Esophagus mucosa (tissue), 1 donor: ENCODE data around the gene PILRA. TPM values are rescaled to one million over a fixed set of nuclear protein-coding genes. Genes with fewer than 3 reads are reported as not detected.
"Not testable (repeated sequence)": the region's sequence is repeated elsewhere in the genome, so short reads cannot be mapped to it uniquely, and the experiment has no call there.

Experiments
- ATAC-seq: fragments of 200-7000 bp; cut with Tn5 transposase; one replicate; pipeline ENCODE4 v1.9.1; 2020
- total RNA-seq: library from RNA; stranded (reverse); gene quantifications from one replicate; pipeline ENCODE4 v1.2.4, GENCODE V29; 2023
- donor health status: DM: yes; HTN: yes; CAD: no.

The PILRA gene
- total RNA-seq, 1 donor from 2014 or later = 2.7 TPM

GRCh38 chr7:100435401-100436304, 62.4 kb downstream of the PILRA start:
- peak; percentile 62 for ATAC-seq

GRCh38 chr7:100437150-100438100, 64.1 kb downstream of the PILRA start:
- ATAC-seq = no peak

- no peak for ATAC-seq
Observed at GRCh38 chr7:100438172-100438571, 64.9 kb downstream of the PILRA start.

- not testable (repeated sequence) for ATAC-seq
Observed at GRCh38 chr7:100438731-100439130, 65.4 kb downstream of the PILRA start.

- ATAC-seq = not testable (repeated sequence)
Observed at GRCh38 chr7:100439244-100439643, 66.0 kb downstream of the PILRA start.

- ATAC-seq = no peak
Observed at GRCh38 chr7:100441641-100442535, 68.6 kb downstream of the PILRA start.

- no peak for ATAC-seq
Observed at GRCh38 chr7:100443096-100443840, 70.0 kb downstream of the PILRA start.

- ATAC-seq = peak; percentile 63
Observed at GRCh38 chr7:100444311-100445278, 71.3 kb downstream of the PILRA start.

- ATAC-seq = no peak
Observed at GRCh38 chr7:100446040-100446439, 72.8 kb downstream of the PILRA start.

- ATAC-seq = not testable (repeated sequence)
Observed at GRCh38 chr7:100447363-100447762, 74.1 kb downstream of the PILRA start.

- no peak for ATAC-seq
Observed at GRCh38 chr7:100449190-100449795, 76.0 kb downstream of the PILRA start.

Other genes with a start within 250 kb of the PILRA start
- gene MBLAC1, start 246.5 kb upstream of the PILRA start, total RNA-seq = 1.7 TPM
- gene LAMTOR4, start 224.6 kb upstream of the PILRA start, total RNA-seq = 71.1 TPM
- gene TRAPPC14, start 214.8 kb upstream of the PILRA start, total RNA-seq = 16.3 TPM
- gene GAL3ST4, start 204.9 kb upstream of the PILRA start, total RNA-seq = 5.6 TPM
- 0.20 TPM for gene GPC2, start 196.1 kb upstream of the PILRA start, total RNA-seq
- gene STAG3, start 195.6 kb upstream of the PILRA start, total RNA-seq = 0.48 TPM
- 0.36 TPM for gene PVRIG, start 153.5 kb upstream of the PILRA start, total RNA-seq
- not detected for gene SPDYE3, start 65.8 kb upstream of the PILRA start, total RNA-seq
- 15.0 TPM for gene PILRB, start 15.4 kb upstream of the PILRA start, total RNA-seq
- 1.4 TPM for gene ZCWPW1, start 55.2 kb downstream of the PILRA start, total RNA-seq
- gene MEPCE, start 56.3 kb downstream of the PILRA start, total RNA-seq = 22.3 TPM
- gene PPP1R35, start 63.0 kb downstream of the PILRA start, total RNA-seq = 27.4 TPM
- 0.24 TPM for gene SPACDR, start 90.8 kb downstream of the PILRA start, total RNA-seq
- gene TSC22D4, start 105.7 kb downstream of the PILRA start, total RNA-seq = 31.1 TPM
- 0.16 TPM for gene NYAP1, start 110.4 kb downstream of the PILRA start, total RNA-seq
- 19.5 TPM for gene AGFG2, start 165.7 kb downstream of the PILRA start, total RNA-seq
- gene SAP25, start 200.4 kb downstream of the PILRA start, total RNA-seq = 0.32 TPM
- gene LRCH4, start 212.6 kb downstream of the PILRA start, total RNA-seq = 19.3 TPM
- 0.32 TPM for gene FBXO24, start 212.8 kb downstream of the PILRA start, total RNA-seq
- gene PCOLCE, start 228.9 kb downstream of the PILRA start, total RNA-seq = 5.2 TPM
- gene MOSPD3, start 239.1 kb downstream of the PILRA start, total RNA-seq = 23.2 TPM